ENCODE results near the gene NUBP1. TPM values are rescaled to one million over a fixed set of nuclear protein-coding genes. Genes with fewer than 3 reads are reported as not detected.

The NUBP1 gene
- total RNA-seq, 1 experiment from 2014 or later: 31.5 TPM

DNA sequence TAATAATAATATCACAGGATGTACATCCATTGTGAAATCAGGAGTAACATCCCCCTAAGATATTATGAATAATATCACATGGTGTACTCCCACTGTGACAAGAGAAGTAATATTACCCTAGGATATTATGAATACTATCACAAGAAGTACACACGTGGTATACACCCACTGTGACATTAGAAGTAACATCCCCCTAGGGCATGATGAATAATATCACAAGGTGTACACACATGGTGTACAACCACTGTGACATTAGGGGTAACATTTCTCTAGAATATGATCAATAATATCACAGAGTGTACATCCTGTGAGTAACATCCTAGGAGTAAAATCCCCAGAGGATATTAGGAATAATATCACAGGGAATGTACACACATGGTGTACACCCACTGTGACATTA, 43.9 kb upstream of the NUBP1 start:
- Histone ChIP-seq H3K4me1 (ENCODE audit: control insufficient read depth in 1 of 2, insufficient read depth in 2 of 2, low read length in 2 of 2) (no peaks in the 10 kb centered on the region), H4K20me1 (ENCODE audit: insufficient read depth) (no peaks in the 10 kb centered on the region), H3K9ac (ENCODE audit: low read length) (no peak overlapping the region), H3K27me3 (ENCODE audit: insufficient read depth, low read length) (no peaks in the 10 kb centered on the region), H3K36me3 (ENCODE audit: control insufficient read depth in 1 of 2, insufficient read depth in 2 of 2, low read length in 2 of 2) (no peaks in the 10 kb centered on the region), H3K9me2 (ENCODE audit: insufficient read depth) (no peaks in the 10 kb centered on the region), H3K27ac (ENCODE audit: low read depth, low read length) (no peak overlapping the region), H3K4me3 (replicated peaks in 1 of 2; ENCODE audit: low read depth in 1 of 2, low read length in 2 of 2) (no peak overlapping the region), H3K9me3 (ENCODE audit: control insufficient read depth in 1 of 2, insufficient read depth in 1 of 2, low read depth in 1 of 2, low read length in 2 of 2) (no peaks in the 10 kb centered on the region), H3K4me2 (ENCODE audit: low read length) (no peak overlapping the region), H3K79me2 (ENCODE audit: insufficient read depth, low read length) (no peaks in the 10 kb centered on the region), H2AFZ (ENCODE audit: low read depth, low read length, poor library complexity, severe bottlenecking) (no peak overlapping the region)
- no peak for ATAC-seq
- intact Hi-C loops (cut with micrococcal nuclease): no loop called here
- BruUV-seq (replicated peaks): no TSS peak
- ChIA-PET POLR2A (no interaction called here), RAD21 (ENCODE audit: low non-redundant PET in 1 of 2, low total read pairs in 2 of 2, uncharacterized antibody in 2 of 2, unreplicated experiment in 2 of 2) (no interaction called here), CTCF (no interaction called here)
- TF ChIP-seq RAD21 (IDR thresholded peaks at IDR 0.05; ENCODE audit: low read depth) (no peak), JUND (IDR thresholded peaks at IDR 0.05) (no peak), EZH2phosphoT487 (IDR thresholded peaks at IDR 0.05; ENCODE audit: borderline replicate concordance) (no peak), EGR1 (IDR thresholded peaks at IDR 0.05; ENCODE audit: low read depth) (no peak), REST (IDR thresholded peaks at IDR 0.05; ENCODE audit: low read depth) (no peak), SIN3A (IDR thresholded peaks at IDR 0.05; ENCODE audit: low read depth) (no peak), POLR2A (IDR thresholded peaks at IDR 0.05; ENCODE audit: borderline replicate concordance, extremely low read depth, insufficient read depth, insufficient read length) (no peak), SRF (IDR thresholded peaks at IDR 0.05; ENCODE audit: low read depth) (no peak), CBX3 (IDR thresholded peaks at IDR 0.05; ENCODE audit: low read depth) (no peak), ELF1 (IDR thresholded peaks at IDR 0.05; ENCODE audit: borderline replicate concordance, low read depth) (no peak), CEBPB (IDR thresholded peaks at IDR 0.05; ENCODE audit: low read depth) (no peak), ZNF274 (IDR thresholded peaks at IDR 0.05; ENCODE audit: low read depth, low read length) (no peak)
- TF ChIP-seq, protein P1, sequence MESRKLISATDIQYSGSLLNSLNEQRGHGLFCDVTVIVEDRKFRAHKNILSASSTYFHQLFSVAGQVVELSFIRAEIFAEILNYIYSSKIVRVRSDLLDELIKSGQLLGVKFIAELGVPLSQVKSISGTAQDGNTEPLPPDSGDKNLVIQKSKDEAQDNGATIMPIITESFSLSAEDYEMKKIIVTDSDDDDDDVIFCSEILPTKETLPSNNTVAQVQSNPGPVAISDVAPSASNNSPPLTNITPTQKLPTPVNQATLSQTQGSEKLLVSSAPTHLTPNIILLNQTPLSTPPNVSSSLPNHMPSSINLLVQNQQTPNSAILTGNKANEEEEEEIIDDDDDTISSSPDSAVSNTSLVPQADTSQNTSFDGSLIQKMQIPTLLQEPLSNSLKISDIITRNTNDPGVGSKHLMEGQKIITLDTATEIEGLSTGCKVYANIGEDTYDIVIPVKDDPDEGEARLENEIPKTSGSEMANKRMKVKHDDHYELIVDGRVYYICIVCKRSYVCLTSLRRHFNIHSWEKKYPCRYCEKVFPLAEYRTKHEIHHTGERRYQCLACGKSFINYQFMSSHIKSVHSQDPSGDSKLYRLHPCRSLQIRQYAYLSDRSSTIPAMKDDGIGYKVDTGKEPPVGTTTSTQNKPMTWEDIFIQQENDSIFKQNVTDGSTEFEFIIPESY (IDR thresholded peaks at IDR 0.05; ENCODE audit: extremely low read depth, insufficient replicate concordance, low read length): no peak
- DNase-seq (ENCODE audit: low read depth, low spot score): no peak
